GM18520 (cell line): ENCODE results near the gene ADO.
A peak's percentile ranks its signal among the peaks of the same experiment; 100 is the strongest.

Experiments
- ATAC-seq: cut with Tn5 transposase; IDR thresholded peaks from one replicate; pipeline ENCODE4 v1.9.1; 2021; ENCODE audit not compliant: unreplicated experiment

ADO gene

GRCh38 chr10:62792261-62792660 is 12.3 kb upstream of the ADO start:
- no peak for ATAC-seq

GRCh38 chr10:62794306-62794705 is 10.2 kb upstream of the ADO start:
- ATAC-seq, result no peak

- no peak for ATAC-seq
Measured at GRCh38 chr10:62795100-62795499, 9.4 kb upstream of the ADO start.

DNA sequence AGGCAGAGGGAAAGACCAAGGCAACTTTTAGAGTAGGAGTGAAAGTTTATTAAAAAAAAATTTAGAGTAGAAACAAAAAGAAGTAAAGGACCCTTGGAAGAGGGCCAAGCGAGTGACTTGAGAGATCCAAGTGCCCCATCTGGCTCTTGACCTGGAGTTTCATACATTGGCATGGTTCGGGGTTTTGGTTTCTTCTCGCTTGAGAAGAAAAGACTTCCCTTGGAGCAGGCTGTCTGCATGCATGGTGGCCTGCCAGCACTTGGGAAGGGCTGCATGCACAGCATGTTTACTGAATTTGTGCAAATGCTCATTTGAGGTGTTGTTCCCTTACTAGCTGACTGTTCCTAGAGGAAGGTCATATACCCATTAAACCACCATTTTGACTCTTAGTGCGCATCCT is 8.8 kb upstream of the ADO start:
- no peak for ATAC-seq

- ATAC-seq, result no peak
Measured at GRCh38 chr10:62796896-62797295, 7.6 kb upstream of the ADO start.

DNA sequence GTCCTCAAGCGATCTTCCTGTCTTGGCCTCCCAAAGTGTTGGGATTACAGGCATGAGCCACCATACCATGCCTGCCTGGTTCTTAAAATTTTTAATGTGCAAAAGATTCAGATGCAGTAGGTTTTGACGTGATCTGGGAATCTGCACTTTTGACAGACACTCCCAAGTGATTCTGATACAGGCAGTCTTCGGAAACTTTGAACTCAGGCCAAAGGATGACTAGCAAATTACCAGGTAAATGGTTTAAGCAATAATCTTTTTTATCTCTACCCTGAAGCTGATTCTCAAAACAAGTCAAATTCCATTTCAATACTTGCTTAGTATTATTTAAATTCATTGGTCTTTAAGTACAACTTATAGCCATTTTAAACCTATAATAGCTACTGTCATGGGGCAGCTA is 2.6 kb upstream of the ADO start:
- ATAC-seq, result no peak

GRCh38 chr10:62803724-62804355 is 680 bp upstream of the ADO start:
- no peak for ATAC-seq

- ATAC-seq, result no peak
Measured at GRCh38 chr10:62805231-62806099, 945 bp downstream of the ADO start.

DNA sequence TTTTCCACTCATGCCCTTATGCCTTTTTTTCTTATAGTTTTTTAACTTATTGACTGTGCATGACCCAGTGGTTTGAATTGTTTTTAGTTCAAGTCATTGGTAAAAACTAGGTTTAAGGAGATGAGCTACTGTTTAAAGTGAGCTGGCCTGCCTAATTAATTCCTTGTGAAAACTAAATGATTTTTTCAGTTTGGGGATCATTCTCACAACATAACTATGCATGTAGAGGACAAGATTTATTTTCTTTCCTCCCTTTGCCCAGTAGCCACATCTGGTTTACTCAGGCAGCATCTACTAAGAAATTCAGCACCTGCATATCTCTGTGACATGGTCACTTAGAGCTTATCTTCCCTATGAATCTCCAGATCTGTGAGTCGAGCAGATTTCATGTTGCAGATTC is 1.7 kb downstream of the ADO start:
- ATAC-seq, result no peak

DNA sequence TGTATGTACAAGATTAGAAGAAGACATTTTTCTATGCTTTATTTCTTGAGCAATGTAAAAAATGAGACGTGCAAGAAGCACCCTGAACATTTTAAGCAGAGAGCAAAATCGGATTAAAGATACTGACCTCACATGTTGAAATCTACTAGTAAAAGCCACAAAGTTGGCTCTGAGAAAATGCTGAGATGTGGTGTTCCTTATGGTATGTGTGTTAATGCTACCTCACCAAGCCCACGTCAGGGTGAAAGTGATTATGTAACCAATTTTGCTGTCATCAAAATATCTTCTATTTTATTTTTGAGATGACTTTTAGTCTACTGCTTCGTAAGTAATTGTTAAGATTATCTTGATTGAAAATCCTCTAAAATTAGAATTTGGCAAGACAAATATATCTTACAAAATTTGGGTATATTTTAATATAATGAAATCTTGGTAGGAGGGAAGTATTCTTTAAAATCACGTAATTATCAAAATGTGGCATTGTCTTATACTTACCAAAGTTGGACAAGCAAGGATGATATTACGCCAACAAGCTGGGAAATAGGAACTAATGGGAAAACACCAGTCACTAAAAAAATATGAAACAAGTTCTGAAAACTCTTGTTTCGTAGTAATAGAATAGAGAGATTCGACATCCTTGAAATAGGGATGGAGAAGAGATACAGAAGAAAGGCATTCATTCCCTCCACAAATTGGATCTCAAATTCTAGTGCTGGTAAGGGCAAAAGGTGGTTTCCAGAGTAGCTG is 5.8 kb downstream of the ADO start:
- no peak for ATAC-seq

DNA sequence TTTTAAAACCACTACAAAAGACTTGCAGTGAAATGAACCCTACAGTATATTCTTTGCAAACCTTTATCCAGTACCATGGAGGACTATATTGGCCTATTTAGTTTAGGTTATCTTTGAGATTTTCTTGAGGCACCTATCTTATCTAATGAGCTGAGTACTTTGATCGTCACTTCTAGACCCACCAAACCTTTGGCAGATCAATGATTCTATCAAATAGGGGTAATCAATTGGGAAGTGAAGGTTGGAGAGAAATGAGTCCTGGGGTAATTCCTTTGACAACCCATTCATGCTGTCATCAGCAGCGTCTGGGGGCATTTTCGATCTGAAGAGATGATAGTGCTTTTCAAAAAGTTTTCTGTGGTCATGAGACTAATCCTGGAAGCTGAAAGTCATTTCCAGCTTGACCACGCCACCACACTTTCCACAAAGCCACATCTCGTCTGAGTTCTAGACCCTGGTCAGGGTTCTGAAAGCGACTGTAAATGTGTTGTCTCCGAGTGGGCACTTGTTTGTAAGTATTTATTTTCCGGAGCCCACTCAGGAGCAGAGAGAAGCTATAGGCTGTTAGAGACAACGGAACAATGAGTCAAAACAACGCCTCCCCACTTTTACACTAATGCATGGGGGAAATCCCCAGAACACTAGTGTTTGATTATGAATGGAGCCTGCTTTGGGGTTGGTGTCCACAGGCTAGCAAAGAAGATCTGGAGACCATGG is 6.8 kb downstream of the ADO start:
- peak; percentile 56 for ATAC-seq

DNA sequence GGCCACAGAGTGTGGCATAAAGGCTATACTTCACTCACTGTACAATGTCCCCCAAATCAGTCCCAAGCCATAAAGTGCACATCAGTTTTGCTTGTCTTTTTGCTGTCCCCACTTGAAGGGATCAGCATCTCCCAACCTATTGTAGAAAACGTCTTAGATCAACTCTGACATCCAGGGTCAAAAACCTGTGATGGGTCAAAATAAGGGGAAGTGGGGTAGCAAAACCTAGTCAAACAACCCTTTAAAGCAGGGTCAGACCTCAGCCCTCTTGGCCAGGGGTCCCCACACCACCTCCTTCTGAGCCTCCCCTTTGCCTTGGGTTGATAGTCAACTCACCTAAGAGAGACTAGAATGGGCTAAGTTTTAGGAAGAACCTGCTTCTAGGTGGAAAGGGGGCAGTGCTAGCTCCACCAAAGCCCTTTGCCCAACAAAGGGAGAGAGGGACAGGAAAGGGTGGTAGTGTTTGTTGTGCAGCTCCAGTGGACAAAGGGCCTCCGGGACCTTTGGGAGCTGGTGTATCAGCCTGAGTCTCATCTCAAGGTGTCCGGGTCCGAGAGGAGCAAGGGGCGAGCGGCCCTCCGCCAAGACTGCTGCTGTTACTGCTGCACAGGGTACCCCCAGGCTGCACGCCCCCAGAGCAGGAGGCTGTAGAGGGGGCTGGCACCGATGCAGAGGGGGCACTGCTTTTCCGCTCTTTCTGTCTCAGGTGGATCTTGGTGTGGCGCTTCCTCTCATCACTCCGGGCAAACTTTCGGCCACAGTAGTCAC is 8.3 kb downstream of the ADO start:
- no peak for ATAC-seq

DNA sequence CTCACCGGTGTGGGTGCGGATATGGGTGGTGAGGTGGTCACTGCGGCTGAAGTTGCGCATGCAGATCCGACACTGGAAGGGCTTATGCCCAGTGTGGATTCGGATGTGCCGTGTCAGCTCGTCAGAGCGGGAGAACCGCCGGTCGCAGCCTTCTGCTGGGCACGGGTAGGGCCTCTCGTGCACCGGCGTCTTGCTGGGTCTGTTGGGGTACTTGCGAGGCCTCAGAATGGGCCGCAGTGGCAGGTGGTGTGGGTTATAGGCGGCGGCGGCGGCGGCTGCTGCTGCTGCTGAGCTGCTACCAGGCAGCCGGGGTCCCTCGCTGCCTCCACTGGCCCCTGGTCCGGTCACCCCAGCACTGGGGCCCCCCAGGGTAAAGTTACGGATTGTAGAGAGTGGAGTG is 8.9 kb downstream of the ADO start:
- ATAC-seq, result no peak

- no peak for ATAC-seq
Measured at GRCh38 chr10:62813981-62814380, 9.5 kb downstream of the ADO start.

DNA sequence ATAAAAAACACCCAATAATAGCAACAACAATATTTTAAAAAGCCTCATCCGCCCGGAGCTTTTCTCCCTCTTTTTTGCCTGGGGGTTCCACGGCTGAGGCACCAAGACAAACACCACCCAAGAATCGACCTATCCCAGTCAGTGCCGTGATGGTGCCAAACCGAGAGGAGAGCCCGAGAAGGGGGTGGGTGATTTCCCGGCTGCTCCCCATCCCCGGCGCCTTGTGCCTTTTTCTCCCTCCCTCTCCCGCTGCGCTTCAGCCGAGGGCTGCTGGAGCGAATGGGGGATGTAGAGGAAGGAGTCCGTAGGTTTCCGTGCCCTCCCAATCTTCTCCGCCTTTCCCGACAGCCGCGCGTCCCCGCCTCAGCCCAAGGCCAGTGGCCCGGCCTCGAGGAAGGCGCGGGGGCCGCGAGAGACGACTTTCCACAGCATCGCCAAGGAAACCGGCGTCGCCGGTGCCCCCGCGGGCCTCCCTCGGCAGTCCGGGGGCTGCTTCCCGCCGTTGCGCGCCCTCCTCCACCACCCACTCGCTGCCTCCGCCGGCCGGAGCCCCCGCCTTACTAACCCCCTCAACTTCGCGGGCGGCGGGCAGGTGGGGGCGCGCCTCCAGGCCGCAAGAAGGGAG is 10.3 kb downstream of the ADO start:
- ATAC-seq, result no peak

- ATAC-seq, result no peak
Measured at GRCh38 chr10:62815381-62816075, 11.0 kb downstream of the ADO start.

- ATAC-seq, result no peak
Measured at GRCh38 chr10:62816076-62816330, 11.5 kb downstream of the ADO start.

- ATAC-seq, result peak; percentile 63
Measured at GRCh38 chr10:62816331-62817120, 12.0 kb downstream of the ADO start, which contains the start of gene EGR2. TSS of gene EGR2 (minus strand) at chr10:62816366. CDS start at chr10:62816029, 337 bp downstream.
